SH-SY5Y (cell line): ENCODE data around the gene HMCN1.

Experiments used
- GATA2 ChIP-seq: IDR thresholded peaks from 2 replicates; pipeline ENCODE4 v1.6.1; 2011; ENCODE audit warnings: mild to moderate bottlenecking, low read depth, low read length
- GATA3 ChIP-seq: IDR thresholded peaks from 2 replicates; pipeline ENCODE4 v1.6.1; 2011; ENCODE audit warnings: low read depth, mild to moderate bottlenecking, low read length, moderate library complexity

DNA sequence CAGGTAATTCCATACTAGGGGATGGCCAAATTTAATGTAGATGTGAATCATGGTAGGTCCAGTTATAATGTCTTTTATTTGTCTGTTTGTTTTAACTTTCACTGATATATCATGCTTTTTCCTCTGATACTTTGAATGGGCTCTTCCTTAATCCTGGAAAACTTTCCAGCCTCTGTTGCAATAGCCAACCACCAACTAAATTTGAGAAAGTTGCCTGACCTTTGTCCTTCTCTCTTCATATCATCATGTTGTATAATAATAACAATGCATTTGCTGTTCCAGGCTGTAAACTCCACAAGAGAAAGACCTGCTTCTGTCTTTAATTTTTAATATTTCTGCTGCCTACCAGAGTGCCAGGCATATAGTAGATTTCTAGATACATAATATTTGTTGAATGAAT, 146.1 kb downstream of the HMCN1 start:
- TF ChIP-seq GATA2 (no peak), GATA3 (no peak)
